B cell (primary cell): ENCODE data around the gene IL36G. TPM values are rescaled to one million over a fixed set of nuclear protein-coding genes. Genes with fewer than 3 reads are reported as not detected.

Source experiments
- ATAC-seq: fragments of 200-7000 bp; cut with Tn5 transposase; one replicate; pipeline ENCODE4 v1.10.0; 2021; ENCODE audit warnings: low read depth, mild to moderate bottlenecking, moderate number of reproducible peaks, moderate library complexity
- CTCF ChIA-PET: fragments of 350-600 bp; sonication (Branson Sonifier 250); formaldehyde crosslinking; loops from one replicate; lab custom pipeline; 2021; ENCODE audit warnings: antibody characterized with exemption, inconsistent platforms; lab: Charles Lee
- POLR2A ChIA-PET: fragments of 350-600 bp; sonication (Branson Sonifier 250); formaldehyde crosslinking; loops from one replicate; lab custom pipeline; 2021; ENCODE audit warnings: antibody characterized with exemption; lab: Charles Lee
- DNase-seq: peaks from one replicate; pipeline ENCODE4 v3.0.0; 2013
- H2AFZ ChIP-seq: 2 replicates; pipeline ENCODE4 v1.6.1; 2012; ENCODE audit warnings: mild to moderate bottlenecking, low read depth, low read length; ENCODE audit not compliant: insufficient read depth, poor library complexity, severe bottlenecking
- H3K27ac ChIP-seq, 2 donors: 1 replicate in 1 of 2; 2 replicates in 1 of 2; pipeline ENCODE4 v1.5.1; 2012 to 2013; ENCODE audit warnings: low read length in 2 of 2, mild to moderate bottlenecking in 2 of 2, moderate library complexity in 1 of 2
- H3K27me3 ChIP-seq, 4 experiments: fragments of 200-600 bp in 1 of 4; sonication (generic) in 1 of 4; replicated peaks in 1 of 4; 1 replicate in 2 of 4; 2 replicates in 2 of 4; pipeline versions ENCODE4 v1.6.1 to v1.7.0; 2013 to 2016; ENCODE audit warnings: low read length in 3 of 4, mild to moderate bottlenecking in 2 of 4, mixed read lengths in 1 of 4, moderate library complexity in 1 of 4; ENCODE audit not compliant: insufficient read depth in 4 of 4, control insufficient read depth in 3 of 4; ENCODE audit errors: control extremely low read depth in 1 of 4
- H3K36me3 ChIP-seq, 2 experiments: replicated peaks in 1 of 2; 1 replicate in 1 of 2; 2 replicates in 1 of 2; pipeline versions ENCODE4 v1.6.1 to v1.7.1; 2013; ENCODE audit warnings: low read length in 1 of 2; ENCODE audit not compliant: insufficient read depth in 2 of 2, control insufficient read depth in 1 of 2; ENCODE audit errors: control extremely low read depth in 1 of 2, extremely low read depth in 1 of 2
- H3K4me1 ChIP-seq, 2 donors: fragments of 200-600 bp in 1 of 2; sonication (generic) in 1 of 2; 1 replicate in 1 of 2; 2 replicates in 1 of 2; pipeline versions ENCODE4 v1.5.1 to v1.6.1; 2013 to 2017; ENCODE audit warnings: low read length in 2 of 2; ENCODE audit not compliant: control insufficient read depth in 2 of 2, insufficient read depth in 2 of 2
- H3K4me2 ChIP-seq: replicated peaks from 2 replicates; pipeline ENCODE3; 2012; ENCODE audit warnings: mild to moderate bottlenecking, low read depth, low read length; ENCODE audit not compliant: poor library complexity, severe bottlenecking
- H3K4me3 ChIP-seq, 5 experiments: fragments of 200-600 bp in 1 of 5; sonication (generic) in 1 of 5; 1 replicate in 3 of 5; 2 replicates in 2 of 5; pipeline versions ENCODE4 v1.5.1 to v1.7.0; 2011 to 2016; ENCODE audit warnings: low read length in 4 of 5, mild to moderate bottlenecking in 4 of 5, low read depth in 2 of 5, control low read depth in 1 of 5, moderate library complexity in 1 of 5; ENCODE audit not compliant: insufficient read depth in 1 of 5; ENCODE audit errors: control extremely low read depth in 1 of 5, extremely low read depth in 1 of 5
- H3K79me2 ChIP-seq: fragments of 200-600 bp; sonication (generic); one replicate; pipeline ENCODE4 v1.6.0; 2016; ENCODE audit warnings: low read length; ENCODE audit not compliant: control insufficient read depth, insufficient read depth
- H3K9ac ChIP-seq: fragments of 200-600 bp; sonication (generic); 2 replicates; pipeline ENCODE4 v1.6.1; 2017; ENCODE audit warnings: mild to moderate bottlenecking, low read length, moderate library complexity
- H3K9me3 ChIP-seq, 3 donors: one replicate each; pipeline versions ENCODE4 v1.6.1 to v1.7.1; 2013; ENCODE audit warnings: low read length in 2 of 3; ENCODE audit not compliant: control insufficient read depth in 2 of 3, insufficient read depth in 1 of 3; ENCODE audit errors: control extremely low read depth in 1 of 3
- H4K20me1 ChIP-seq: 2 replicates; pipeline ENCODE4 v1.6.0; 2012; ENCODE audit warnings: mild to moderate bottlenecking, low read length; ENCODE audit not compliant: insufficient read depth, control insufficient read depth, poor library complexity, severe bottlenecking
- H3K27ac Mint-ChIP-seq: one replicate; pipeline ENCODE4 v1.8.0; 2021; ENCODE audit warnings: mixed read lengths
- H3K27me3 Mint-ChIP-seq: one replicate; pipeline ENCODE4 v1.8.0; 2021; ENCODE audit warnings: mixed read lengths
- H3K4me1 Mint-ChIP-seq: one replicate; pipeline ENCODE4 v1.8.0; 2021; ENCODE audit warnings: mixed read lengths
- H3K4me3 Mint-ChIP-seq: one replicate; pipeline ENCODE4 v1.8.0; 2021; ENCODE audit warnings: mixed read lengths
- H3K9me3 Mint-ChIP-seq: one replicate; pipeline ENCODE4 v1.8.0; 2022; ENCODE audit warnings: mixed read lengths; ENCODE audit not compliant: insufficient read depth
- EZH2 ChIP-seq: IDR thresholded peaks from 2 replicates; pipeline ENCODE4 v1.6.1; 2012; ENCODE audit warnings: borderline replicate concordance, low read depth, mild to moderate bottlenecking, moderate library complexity, low read length; ENCODE audit not compliant: insufficient read depth, poor library complexity, severe bottlenecking
- WGBS: methylation state at CpG from one replicate; pipeline ENCODE4 v1.1.5; 2013; ENCODE audit warnings: missing lambda C conversion rate; ENCODE audit not compliant: insufficient coverage; 5-methylcytosine and 5-hydroxymethylcytosine counted together
- intact Hi-C: fragments of 100-400 bp; cut with micrococcal nuclease; formaldehyde crosslinking; loops from one replicate; pipeline ENCODE4 v1.10.0; 2022
- polyA plus RNA-seq: library from polyadenylated mRNA; depleted of rRNA; stranded (reverse); fragments of >200 nt; gene quantifications from 2 replicates; pipeline ENCODE4 v1.2.3, GENCODE V29; 2012
- total RNA-seq, 2 donors: library from RNA; stranded (reverse); fragments of 120-200 nt in 1 of 2; gene quantifications; 1 replicate in 1 of 2; 2 replicates in 1 of 2; pipeline versions ENCODE4 v1.2.3 to v1.2.4, GENCODE V29; 2013 to 2022
- TF ChIP-seq, protein P1 (sequence below): fragments of 200-600 bp; IDR thresholded peaks from one replicate; pipeline ENCODE4 v1.8.0; 2022; ENCODE audit warnings: antibody characterized with exemption, mild to moderate bottlenecking

The IL36G gene
- total and polyA plus RNA-seq, 2 donors (not counting 1 experiment from before 2014, with no cell fraction given), result not detected

GRCh38 chr2:112958428-112959108, 19.2 kb upstream of the IL36G start:
- ChIA-PET CTCF (interaction anchor here (0.6 to 3.0 kb wide), 12 partner anchors 9 to 911 kb away, joined by 3 to 37 read pairs (median 3); no protein-coding TSS in a partner anchor), POLR2A (no interaction called here)
- Mint-ChIP-seq H3K9me3 (no peaks in the 10 kb centered on the region), H3K4me3 (no peak overlapping the region), H3K27ac (no peak overlapping the region), H3K27me3 (peaks cover 4% of the 10 kb centered on the region), H3K4me1 (no peaks in the 10 kb centered on the region)
- ATAC-seq (peak; percentile 67), DNase-seq (peak; percentile 61)
- Histone ChIP-seq H3K79me2 (no peaks in the 10 kb centered on the region), H3K4me2 (no peak overlapping the region), H3K9ac (no peak overlapping the region), H3K4me3 (no peak overlapping the region), H3K9me3 (no peaks in the 10 kb centered on the region), H3K4me1 (no peaks in the 10 kb centered on the region), H3K27ac (no peak overlapping the region), H3K36me3 (no peaks in the 10 kb centered on the region), H2AFZ (no peak overlapping the region), H3K27me3 (peaks cover 0 to 15% (median 0%) of the 10 kb centered on the region in 4 experiments), H4K20me1 (no peaks in the 10 kb centered on the region)
- TF ChIP-seq, protein P1, sequence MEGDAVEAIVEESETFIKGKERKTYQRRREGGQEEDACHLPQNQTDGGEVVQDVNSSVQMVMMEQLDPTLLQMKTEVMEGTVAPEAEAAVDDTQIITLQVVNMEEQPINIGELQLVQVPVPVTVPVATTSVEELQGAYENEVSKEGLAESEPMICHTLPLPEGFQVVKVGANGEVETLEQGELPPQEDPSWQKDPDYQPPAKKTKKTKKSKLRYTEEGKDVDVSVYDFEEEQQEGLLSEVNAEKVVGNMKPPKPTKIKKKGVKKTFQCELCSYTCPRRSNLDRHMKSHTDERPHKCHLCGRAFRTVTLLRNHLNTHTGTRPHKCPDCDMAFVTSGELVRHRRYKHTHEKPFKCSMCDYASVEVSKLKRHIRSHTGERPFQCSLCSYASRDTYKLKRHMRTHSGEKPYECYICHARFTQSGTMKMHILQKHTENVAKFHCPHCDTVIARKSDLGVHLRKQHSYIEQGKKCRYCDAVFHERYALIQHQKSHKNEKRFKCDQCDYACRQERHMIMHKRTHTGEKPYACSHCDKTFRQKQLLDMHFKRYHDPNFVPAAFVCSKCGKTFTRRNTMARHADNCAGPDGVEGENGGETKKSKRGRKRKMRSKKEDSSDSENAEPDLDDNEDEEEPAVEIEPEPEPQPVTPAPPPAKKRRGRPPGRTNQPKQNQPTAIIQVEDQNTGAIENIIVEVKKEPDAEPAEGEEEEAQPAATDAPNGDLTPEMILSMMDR, result peak; percentile 88
- TF ChIP-seq EZH2, result no peak
- WGBS, result 72% methylated on average over 5 of the region's 9 CpGs
- intact Hi-C loops, result loop anchor here (1.0 to 2.0 kb wide), 2 partner anchors 209 to 332 kb away; no protein-coding TSS in a partner anchor
